ENCODE results near the gene FEM1C.

The FEM1C gene

GRCh38 chr5:115522832-115523403 lies 21.7 kb downstream of the FEM1C start (continued):
- TF ChIP-seq CREB5 (CRISPR knock-in tag; IDR thresholded peaks at IDR 0.05; ENCODE audit: low read depth), result no peak
- TF ChIP-seq ISL1 (CRISPR knock-in tag; IDR thresholded peaks at IDR 0.05), result no peak
- no peak for TF ChIP-seq TCF4 (CRISPR knock-in tag; IDR thresholded peaks at IDR 0.05; ENCODE audit: borderline replicate concordance)
- TF ChIP-seq SNAI2 (CRISPR knock-in tag; IDR thresholded peaks at IDR 0.05), result no peak
- no peak for TF ChIP-seq OSR1 (CRISPR knock-in tag; IDR thresholded peaks at IDR 0.05)
- no peak for TF ChIP-seq CSRNP3 (CRISPR knock-in tag; IDR thresholded peaks at IDR 0.05)
- no peak for TF ChIP-seq ZFP3 (CRISPR knock-in tag; IDR thresholded peaks at IDR 0.05)

- ATAC-seq, result no peak
- TF ChIP-seq GLIS3 (CRISPR knock-in tag; IDR thresholded peaks at IDR 0.05) (no peak), ARNTL (CRISPR knock-in tag; IDR thresholded peaks at IDR 0.05; ENCODE audit: borderline replicate concordance, low read depth) (no peak), ZC3H10 (CRISPR knock-in tag; IDR thresholded peaks at IDR 0.05) (no peak), RARB (CRISPR knock-in tag; IDR thresholded peaks at IDR 0.05) (no peak)
Observed at GRCh38 chr5:115520191-115520590, 24.4 kb downstream of the FEM1C start.

GRCh38 chr5:115516372-115516771 lies 28.2 kb downstream of the FEM1C start:
- TF ChIP-seq ZFP30 (CRISPR knock-in tag; IDR thresholded peaks at IDR 0.05) (no peak), ZNF70 (CRISPR knock-in tag; IDR thresholded peaks at IDR 0.05) (no peak), ISL1 (CRISPR knock-in tag; IDR thresholded peaks at IDR 0.05) (no peak), TCF4 (CRISPR knock-in tag; IDR thresholded peaks at IDR 0.05; ENCODE audit: borderline replicate concordance) (no peak)
- no peak for ATAC-seq

GRCh38 chr5:115514220-115514619 lies 30.4 kb downstream of the FEM1C start:
- ATAC-seq, result no peak
- TF ChIP-seq TCF4 (CRISPR knock-in tag; IDR thresholded peaks at IDR 0.05; ENCODE audit: borderline replicate concordance) (no peak), ESRRG (CRISPR knock-in tag; IDR thresholded peaks at IDR 0.05) (no peak), ZC3H10 (CRISPR knock-in tag; IDR thresholded peaks at IDR 0.05) (no peak), ZNF70 (CRISPR knock-in tag; IDR thresholded peaks at IDR 0.05) (no peak), GLIS3 (CRISPR knock-in tag; IDR thresholded peaks at IDR 0.05) (no peak), PPARA (CRISPR knock-in tag; IDR thresholded peaks at IDR 0.05; ENCODE audit: borderline replicate concordance) (no peak)

- ATAC-seq, result no peak
- no peak for TF ChIP-seq ZNF8 (CRISPR knock-in tag; IDR thresholded peaks at IDR 0.05)
- TF ChIP-seq CSRNP3 (CRISPR knock-in tag; IDR thresholded peaks at IDR 0.05), result no peak
- TF ChIP-seq PATZ1 (CRISPR knock-in tag; IDR thresholded peaks at IDR 0.05; ENCODE audit: borderline replicate concordance), result no peak
- no peak for TF ChIP-seq ZFP3 (CRISPR knock-in tag; IDR thresholded peaks at IDR 0.05)
- no peak for TF ChIP-seq TOX (CRISPR knock-in tag; IDR thresholded peaks at IDR 0.05; ENCODE audit: borderline replicate concordance)
- TF ChIP-seq ZNF70 (CRISPR knock-in tag; IDR thresholded peaks at IDR 0.05), result no peak
- TF ChIP-seq CSDC2 (CRISPR knock-in tag; IDR thresholded peaks at IDR 0.05), result no peak
- no peak for TF ChIP-seq PPARA (CRISPR knock-in tag; IDR thresholded peaks at IDR 0.05; ENCODE audit: borderline replicate concordance)
Observed at GRCh38 chr5:115511632-115512031, 32.9 kb downstream of the FEM1C start.

- no peak for ATAC-seq
- TF ChIP-seq CSDC2 (CRISPR knock-in tag; IDR thresholded peaks at IDR 0.05) (no peak), BACH2 (CRISPR knock-in tag; IDR thresholded peaks at IDR 0.05; ENCODE audit: borderline replicate concordance) (no peak), TSHZ2 (CRISPR knock-in tag; IDR thresholded peaks at IDR 0.05) (no peak), GLIS3 (CRISPR knock-in tag; IDR thresholded peaks at IDR 0.05) (no peak), TOX (CRISPR knock-in tag; IDR thresholded peaks at IDR 0.05; ENCODE audit: borderline replicate concordance) (no peak), ISL1 (CRISPR knock-in tag; IDR thresholded peaks at IDR 0.05) (no peak), RARB (CRISPR knock-in tag; IDR thresholded peaks at IDR 0.05) (no peak), CSRNP3 (CRISPR knock-in tag; IDR thresholded peaks at IDR 0.05) (no peak), ZFP30 (CRISPR knock-in tag; IDR thresholded peaks at IDR 0.05) (no peak), ZC3H10 (CRISPR knock-in tag; IDR thresholded peaks at IDR 0.05) (no peak)
Observed at GRCh38 chr5:115510145-115510645, 34.4 kb downstream of the FEM1C start.
